Loucy (cell line): Measurements from ENCODE around the gene FHDC1.

Experiments used
- H2AFZ ChIP-seq: fragments of 200-600 bp; sonication (generic); 2 replicates; pipeline ENCODE4 v1.6.0; 2016; ENCODE audit warnings: antibody characterized with exemption, mild to moderate bottlenecking, low read length, moderate library complexity
- H3F3A ChIP-seq: fragments of 200-600 bp; 2 replicates; pipeline ENCODE4 v1.6.0; 2016; ENCODE audit warnings: antibody characterized with exemption, low read depth, mild to moderate bottlenecking
- H3K27me3 ChIP-seq: fragments of 200-600 bp; sonication (generic); 2 replicates; pipeline ENCODE4 v1.6.1; 2014; ENCODE audit warnings: low read length, mild to moderate bottlenecking; ENCODE audit not compliant: insufficient read depth, poor library complexity, severe bottlenecking
- H3K36me3 ChIP-seq: fragments of 200-600 bp; sonication (generic); 2 replicates; pipeline ENCODE4 v1.6.1; 2016; ENCODE audit warnings: low read length; ENCODE audit not compliant: insufficient read depth
- H3K4me1 ChIP-seq: fragments of 200-600 bp; sonication (generic); 2 replicates; pipeline ENCODE4 v1.5.1; 2014; ENCODE audit warnings: low read length, mild to moderate bottlenecking; ENCODE audit not compliant: insufficient read depth, poor library complexity, severe bottlenecking
- H3K4me2 ChIP-seq: fragments of 200-600 bp; sonication (generic); 2 replicates; pipeline ENCODE4 v1.6.0; 2014; ENCODE audit warnings: antibody characterized with exemption, low read length, low read depth, mild to moderate bottlenecking; ENCODE audit not compliant: poor library complexity, severe bottlenecking
- H3K4me3 ChIP-seq: fragments of 200-600 bp; sonication (generic); 2 replicates; pipeline ENCODE4 v1.5.1; 2014; ENCODE audit warnings: low read length, mild to moderate bottlenecking, mixed read lengths; ENCODE audit not compliant: poor library complexity, severe bottlenecking
- H3K79me2 ChIP-seq: fragments of 200-600 bp; sonication (generic); 2 replicates; pipeline ENCODE4 v1.6.1; 2014; ENCODE audit warnings: low read length; ENCODE audit not compliant: insufficient read depth
- H3K9ac ChIP-seq: fragments of 200-600 bp; sonication (generic); 2 replicates; pipeline ENCODE4 v1.6.0; 2014; ENCODE audit warnings: mild to moderate bottlenecking, low read depth, low read length, moderate library complexity; ENCODE audit not compliant: poor library complexity, severe bottlenecking
- H3K9me2 ChIP-seq: fragments of 200-600 bp; sonication (generic); replicated peaks from 2 replicates; pipeline ENCODE4 v1.6.1; 2016; ENCODE audit warnings: low read depth, low read length, mixed read lengths
- H3K9me3 ChIP-seq: fragments of 200-600 bp; sonication (generic); 2 replicates; pipeline ENCODE4 v1.6.1; 2014; ENCODE audit warnings: mild to moderate bottlenecking, antibody characterized with exemption, low read length, low read depth; ENCODE audit not compliant: insufficient read depth
- H4K20me1 ChIP-seq: fragments of 200-600 bp; sonication (generic); 2 replicates; pipeline ENCODE4 v1.6.0; 2014; ENCODE audit warnings: antibody characterized with exemption, low read length, mild to moderate bottlenecking; ENCODE audit not compliant: insufficient read depth, poor library complexity, severe bottlenecking
- EZH2phosphoT487 ChIP-seq: fragments of 200-600 bp; IDR thresholded peaks from 2 replicates; pipeline ENCODE4 v1.6.1; 2018; ENCODE audit warnings: antibody characterized with exemption, mild to moderate bottlenecking, moderate library complexity, borderline replicate concordance
- TF ChIP-seq, protein P1 (sequence below): fragments of 200-600 bp; sonication (generic); conservative IDR thresholded peaks from 2 replicates; pipeline ENCODE4 v1.5.1; 2014; ENCODE audit warnings: mild to moderate bottlenecking, antibody characterized with exemption, low read length

FHDC1 gene

DNA sequence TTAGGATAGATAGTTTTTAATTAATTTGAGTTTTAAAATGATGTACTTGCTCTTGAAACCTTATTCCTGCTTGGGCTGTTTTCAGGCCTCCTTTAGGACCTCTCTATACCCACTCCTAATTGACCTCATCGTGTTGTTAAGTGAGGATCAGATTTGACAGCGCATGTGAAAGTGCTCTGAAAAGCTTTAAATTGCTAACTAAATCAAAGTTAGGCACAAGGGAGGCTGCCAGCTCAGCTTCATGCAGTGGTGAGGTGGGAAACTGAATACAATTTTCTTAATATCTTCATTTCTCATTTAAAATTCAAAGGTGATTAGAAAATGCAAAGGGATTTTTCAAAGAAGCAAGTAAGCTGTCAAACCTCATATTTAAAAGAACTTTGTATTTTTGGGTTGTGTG lies 20.0 kb downstream of the FHDC1 start:
- Histone ChIP-seq H3K4me1 (peaks cover 12% of the 10 kb centered on the region), H3K36me3 (no peaks in the 10 kb centered on the region), H3K4me2 (no peak overlapping the region), H3K79me2 (no peaks in the 10 kb centered on the region), H3K9me2 (no peaks in the 10 kb centered on the region), H3K4me3 (no peak overlapping the region), H3K9me3 (no peaks in the 10 kb centered on the region), H3K27me3 (no peaks in the 10 kb centered on the region), H2AFZ (no peak overlapping the region), H3F3A (no peaks in the 10 kb centered on the region), H3K9ac (no peak overlapping the region), H4K20me1 (no peaks in the 10 kb centered on the region)
- no peak for TF ChIP-seq EZH2phosphoT487
- TF ChIP-seq, protein P1, sequence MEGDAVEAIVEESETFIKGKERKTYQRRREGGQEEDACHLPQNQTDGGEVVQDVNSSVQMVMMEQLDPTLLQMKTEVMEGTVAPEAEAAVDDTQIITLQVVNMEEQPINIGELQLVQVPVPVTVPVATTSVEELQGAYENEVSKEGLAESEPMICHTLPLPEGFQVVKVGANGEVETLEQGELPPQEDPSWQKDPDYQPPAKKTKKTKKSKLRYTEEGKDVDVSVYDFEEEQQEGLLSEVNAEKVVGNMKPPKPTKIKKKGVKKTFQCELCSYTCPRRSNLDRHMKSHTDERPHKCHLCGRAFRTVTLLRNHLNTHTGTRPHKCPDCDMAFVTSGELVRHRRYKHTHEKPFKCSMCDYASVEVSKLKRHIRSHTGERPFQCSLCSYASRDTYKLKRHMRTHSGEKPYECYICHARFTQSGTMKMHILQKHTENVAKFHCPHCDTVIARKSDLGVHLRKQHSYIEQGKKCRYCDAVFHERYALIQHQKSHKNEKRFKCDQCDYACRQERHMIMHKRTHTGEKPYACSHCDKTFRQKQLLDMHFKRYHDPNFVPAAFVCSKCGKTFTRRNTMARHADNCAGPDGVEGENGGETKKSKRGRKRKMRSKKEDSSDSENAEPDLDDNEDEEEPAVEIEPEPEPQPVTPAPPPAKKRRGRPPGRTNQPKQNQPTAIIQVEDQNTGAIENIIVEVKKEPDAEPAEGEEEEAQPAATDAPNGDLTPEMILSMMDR = no peak

DNA sequence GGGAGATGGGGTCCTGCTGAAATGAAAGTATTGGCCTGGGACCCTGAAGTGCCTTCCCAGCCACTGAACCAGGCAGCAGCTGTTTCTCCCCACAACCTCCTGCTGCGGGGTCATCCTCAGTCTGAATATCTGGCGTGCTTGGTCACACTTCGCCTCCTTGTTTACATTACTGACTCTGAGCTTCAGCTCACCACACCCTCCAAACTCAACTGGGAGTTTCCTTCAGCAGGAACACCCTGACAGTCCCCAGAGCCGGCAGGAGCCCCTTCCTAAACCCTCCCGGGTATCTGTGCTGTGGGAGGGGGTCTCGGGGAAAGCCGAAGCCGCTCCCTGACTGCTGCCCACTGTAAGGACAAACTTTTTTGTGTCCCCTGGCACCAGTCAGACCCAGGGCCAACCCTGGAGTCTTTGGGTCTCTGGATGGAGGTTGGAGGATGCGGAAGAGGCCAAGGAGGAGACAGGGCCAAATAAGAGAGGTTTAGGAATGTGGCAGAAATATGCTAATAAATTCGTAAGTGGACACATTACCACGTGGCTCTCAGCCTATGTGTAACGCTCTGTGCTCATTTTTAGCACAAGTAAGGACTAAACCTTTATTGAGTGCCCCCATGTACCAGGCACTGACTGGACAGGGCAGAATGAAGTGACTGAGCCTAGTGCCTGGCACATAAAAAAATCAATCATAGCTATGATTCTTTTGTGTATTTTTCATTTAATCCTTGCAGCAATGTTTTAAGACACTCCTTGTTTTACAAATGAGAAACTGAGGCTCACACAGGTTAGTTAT lies 20.7 kb downstream of the FHDC1 start:
- Histone ChIP-seq H2AFZ (no peak overlapping the region), H3K9me2 (no peaks in the 10 kb centered on the region), H3K9me3 (no peaks in the 10 kb centered on the region), H3K36me3 (no peaks in the 10 kb centered on the region), H3K4me1 (peaks cover 6% of the 10 kb centered on the region), H3K4me3 (no peak overlapping the region), H3K4me2 (no peak overlapping the region), H3K9ac (no peak overlapping the region), H4K20me1 (no peaks in the 10 kb centered on the region), H3F3A (no peaks in the 10 kb centered on the region), H3K27me3 (no peaks in the 10 kb centered on the region), H3K79me2 (no peaks in the 10 kb centered on the region)
- TF ChIP-seq, protein P1 = no peak
- TF ChIP-seq EZH2phosphoT487 = no peak

DNA sequence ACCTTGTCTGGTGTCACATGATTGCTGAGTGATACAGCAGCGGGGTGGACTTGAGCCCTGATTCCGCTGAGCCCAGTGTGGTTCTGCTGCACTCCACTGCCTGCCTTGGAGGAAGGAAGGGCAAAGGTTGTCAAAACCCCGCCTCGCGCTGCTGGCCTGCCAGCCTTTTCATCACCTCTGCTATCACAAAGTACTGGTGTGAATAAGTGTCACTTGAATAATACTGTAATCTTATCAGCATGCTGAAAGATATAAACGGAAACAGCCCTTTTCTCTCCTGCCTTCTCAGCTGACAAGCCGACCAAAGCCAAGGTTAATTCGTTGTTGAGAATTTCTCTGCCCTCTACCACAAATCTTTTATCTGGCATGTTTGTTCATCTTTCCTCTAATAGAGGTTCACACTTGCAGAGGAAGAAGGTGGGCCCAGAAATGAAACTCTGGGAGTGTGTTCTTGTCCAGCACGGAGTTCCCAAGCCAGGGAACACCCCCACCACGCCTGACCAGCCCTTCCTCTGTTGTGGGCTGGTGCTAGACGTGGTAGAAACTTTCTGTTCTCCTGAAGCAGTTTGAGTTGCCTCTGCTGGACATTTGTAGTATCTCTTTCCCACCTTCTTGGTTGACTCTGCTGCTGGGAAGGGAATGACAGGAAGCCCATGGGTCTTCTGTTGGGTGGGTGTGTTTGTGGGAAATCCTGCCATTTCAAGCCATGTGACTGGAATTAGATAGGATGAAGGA lies 21.5 kb downstream of the FHDC1 start:
- Histone ChIP-seq H3K36me3 (no peaks in the 10 kb centered on the region), H3K27me3 (no peaks in the 10 kb centered on the region), H3K4me3 (no peak overlapping the region), H3K9me2 (no peaks in the 10 kb centered on the region), H3K4me1 (peaks cover 6% of the 10 kb centered on the region), H3K9me3 (no peaks in the 10 kb centered on the region), H3F3A (no peaks in the 10 kb centered on the region), H3K9ac (no peak overlapping the region), H3K4me2 (no peak overlapping the region), H3K79me2 (no peaks in the 10 kb centered on the region), H4K20me1 (no peaks in the 10 kb centered on the region), H2AFZ (no peak overlapping the region)
- no peak for TF ChIP-seq EZH2phosphoT487
- TF ChIP-seq, protein P1 = 0 out of 2 replicates have a peak, but pooled peaks have one; percentile 15
